Stimulated activated CD4-positive, alpha-beta T cell treated with anti-CD3 and anti-CD28 coated beads, Interleukin-15, amount 100 ng/mL, for 24 hours (primary cell): Measurements from ENCODE around the gene BUB1B.
"Not testable (repeated sequence)": the region's sequence is repeated elsewhere in the genome, so short reads cannot be mapped to it uniquely, and the experiment has no call there.

Source experiments
- DNase-seq: peaks from one replicate; pipeline ENCODE4 v3.0.0-alpha.2; 2020

The BUB1B gene

GRCh38 chr15:40160689-40161688 is at the start of gene BUB1B:
BUB1B (plus strand) TSS chr15:40161069; CDS start chr15:40161221, 152 bp downstream.
- peak; percentile 96 for DNase-seq

GRCh38 chr15:40111888-40112287 is 49.0 kb upstream of the BUB1B start:
- no peak for DNase-seq

- DNase-seq = no peak
Measured at GRCh38 chr15:40112789-40113188, 48.1 kb upstream of the BUB1B start.

GRCh38 chr15:40114218-40114617 is 46.7 kb upstream of the BUB1B start:
- DNase-seq = no peak

- not testable (repeated sequence) for DNase-seq
Measured at GRCh38 chr15:40115106-40115505, 45.8 kb upstream of the BUB1B start.

- DNase-seq = peak; percentile 63
Measured at GRCh38 chr15:40115670-40116093, 45.2 kb upstream of the BUB1B start.

- no peak for DNase-seq
Measured at GRCh38 chr15:40118473-40118872, 42.4 kb upstream of the BUB1B start.

GRCh38 chr15:40121911-40122638 is 38.8 kb upstream of the BUB1B start:
- DNase-seq = no peak

- DNase-seq = not testable (repeated sequence)
Measured at GRCh38 chr15:40122989-40123388, 37.9 kb upstream of the BUB1B start.

- not testable (repeated sequence) for DNase-seq
Measured at GRCh38 chr15:40123863-40124262, 37.0 kb upstream of the BUB1B start.

GRCh38 chr15:40124333-40124732 is 36.5 kb upstream of the BUB1B start:
- not testable (repeated sequence) for DNase-seq

GRCh38 chr15:40124807-40125285 is 36.0 kb upstream of the BUB1B start:
- not testable (repeated sequence) for DNase-seq

GRCh38 chr15:40125950-40126349 is 34.9 kb upstream of the BUB1B start:
- no peak for DNase-seq

GRCh38 chr15:40128766-40129660 is 31.9 kb upstream of the BUB1B start:
- DNase-seq = no peak

- DNase-seq = no peak
Measured at GRCh38 chr15:40130118-40130517, 30.8 kb upstream of the BUB1B start.

GRCh38 chr15:40130799-40131502 is 29.9 kb upstream of the BUB1B start:
- no peak for DNase-seq

- DNase-seq = no peak
Measured at GRCh38 chr15:40133544-40133943, 27.3 kb upstream of the BUB1B start.

GRCh38 chr15:40134885-40135284 is 26.0 kb upstream of the BUB1B start:
- DNase-seq = no peak

- not testable (repeated sequence) for DNase-seq
Measured at GRCh38 chr15:40135846-40136450, 24.9 kb upstream of the BUB1B start.

- no peak for DNase-seq
Measured at GRCh38 chr15:40136470-40137302, 24.2 kb upstream of the BUB1B start.
